Keratinocyte (primary cell): ENCODE data around the gene ADAM15. TPM values are rescaled to one million over a fixed set of nuclear protein-coding genes. Genes with fewer than 3 reads are reported as not detected.

Experiments
- DNase-seq: peaks from one replicate; pipeline ENCODE4 v3.0.0-alpha.2; 2011; ENCODE audit warnings: low read depth, missing footprints, low spot score
- FAIRE-seq: peaks from 2 replicates; lab custom pipeline; 2011; peaks lifted over from hg19 to GRCh38; lab: Jason Lieb, UNC
- H2AFZ ChIP-seq: 2 replicates; pipeline ENCODE4 v1.6.0; 2012; ENCODE audit warnings: low read length, control low read depth, inconsistent platforms; ENCODE audit not compliant: control insufficient read depth
- H3K27ac ChIP-seq: 2 replicates; pipeline ENCODE4 v1.5.1; 2011; ENCODE audit warnings: low read length; ENCODE audit not compliant: control insufficient read depth, insufficient read depth
- H3K27me3 ChIP-seq: 3 replicates; pipeline ENCODE4 v1.6.0; 2011; ENCODE audit warnings: low read length; ENCODE audit not compliant: control insufficient read depth, insufficient read depth; ENCODE audit errors: extremely low read depth
- H3K36me3 ChIP-seq, 2 experiments: 2 replicates in 1 of 2; 3 replicates in 1 of 2; pipeline ENCODE4 v1.5.1; 2011; ENCODE audit warnings: low read length in 2 of 2, mild to moderate bottlenecking in 1 of 2; ENCODE audit not compliant: control insufficient read depth in 2 of 2, insufficient read depth in 2 of 2; ENCODE audit errors: extremely low read depth in 1 of 2
- H3K4me1 ChIP-seq: 3 replicates; pipeline ENCODE4 v1.5.1; 2011; ENCODE audit warnings: low read length; ENCODE audit not compliant: control insufficient read depth, insufficient read depth; ENCODE audit errors: extremely low read depth
- H3K4me2 ChIP-seq: 3 replicates; pipeline ENCODE4 v1.6.0; 2011; ENCODE audit warnings: low read depth, low read length; ENCODE audit not compliant: control insufficient read depth, insufficient read depth; ENCODE audit errors: extremely low read depth
- H3K4me3 ChIP-seq, 3 experiments: fragments of 200-600 bp in 1 of 3; sonication (generic) in 1 of 3; 2 replicates in 2 of 3; 3 replicates in 1 of 3; pipeline ENCODE4 v1.5.1; 2011 to 2016; ENCODE audit warnings: low read length in 3 of 3, mild to moderate bottlenecking in 3 of 3, control low read depth in 2 of 3, inconsistent platforms in 1 of 3, low read depth in 1 of 3, mixed read lengths in 1 of 3, mixed run types in 1 of 3, moderate library complexity in 1 of 3; ENCODE audit not compliant: control insufficient read depth in 2 of 3, insufficient read depth in 2 of 3; ENCODE audit errors: extremely low read depth in 1 of 3
- H3K79me2 ChIP-seq: 2 replicates; pipeline ENCODE4 v1.6.0; 2012; ENCODE audit warnings: low read length; ENCODE audit not compliant: control insufficient read depth, insufficient read depth
- H3K9ac ChIP-seq: 3 replicates; pipeline ENCODE4 v1.6.0; 2011; ENCODE audit warnings: low read length; ENCODE audit not compliant: control insufficient read depth, insufficient read depth; ENCODE audit errors: extremely low read depth
- H3K9me1 ChIP-seq: 3 replicates; pipeline ENCODE4 v1.6.0; 2011; ENCODE audit warnings: low read length; ENCODE audit not compliant: control insufficient read depth, insufficient read depth; ENCODE audit errors: extremely low read depth
- H3K9me3 ChIP-seq: 2 replicates; pipeline ENCODE4 v1.5.1; 2012; ENCODE audit warnings: low read depth, low read length; ENCODE audit not compliant: control insufficient read depth
- H4K20me1 ChIP-seq: 3 replicates; pipeline ENCODE4 v1.6.0; 2011; ENCODE audit warnings: low read length; ENCODE audit not compliant: control insufficient read depth, insufficient read depth; ENCODE audit errors: extremely low read depth
- CTCF ChIP-seq, 3 experiments: IDR thresholded peaks in 1 of 3; conservative IDR thresholded peaks in 1 of 3; optimal IDR thresholded peaks in 1 of 3; 2 replicates in 2 of 3; 3 replicates in 1 of 3; pipeline versions ENCODE3 to v1.5.1; 2011; ENCODE audit warnings: low read length in 3 of 3, mild to moderate bottlenecking in 3 of 3, moderate library complexity in 2 of 3, control low read depth in 1 of 3, inconsistent platforms in 1 of 3; ENCODE audit not compliant: insufficient read depth in 2 of 3; ENCODE audit errors: extremely low read depth in 1 of 3
- EZH2 ChIP-seq: IDR thresholded peaks from one replicate; pipeline ENCODE4 v1.6.1; 2012; ENCODE audit warnings: inconsistent platforms, mild to moderate bottlenecking, low read length, moderate library complexity
- dilution Hi-C: fragments of 300-500 bp; cut with MboI; formaldehyde crosslinking; loops from one replicate; pipeline ENCODE4 v1.7.0; 2020; ENCODE audit warnings: low sequenced_read_pairs; ENCODE audit not compliant: extremely low pct_ligation_motif_present
- polyA plus RNA-seq, 5 experiments: library from polyadenylated mRNA; depleted of rRNA in 3 of 5; stranded (reverse) in 3 of 5; stranded (forward) in 1 of 5; unstranded in 1 of 5; fragments of >200 nt; gene quantifications; 1 replicate in 1 of 5; 2 replicates in 3 of 5; 3 replicates in 1 of 5; pipeline versions ENCODE4 v1.2.1 to v1.2.3, GENCODE V29; 2011 to 2012; ENCODE audit warnings: missing spikeins in 2 of 5, low read depth in 1 of 5, low replicate concordance in 1 of 5

ADAM15 gene
- polyA plus RNA-seq, 1 donor (not counting 4 experiments of a cell fraction or from before 2014, with no cell fraction given): 131 TPM

- Histone ChIP-seq H3K79me2 (no peaks in the 10 kb centered on the region), H2AFZ (no peak overlapping the region), H3K9me3 (no peaks in the 10 kb centered on the region), H3K9ac (no peak overlapping the region), H3K27ac (no peak overlapping the region), H3K9me1 (no peaks in the 10 kb centered on the region), H3K4me3 (no peak overlapping the region), H3K4me1 (peaks cover 9% of the 10 kb centered on the region), H3K27me3 (peaks cover 3% of the 10 kb centered on the region), H4K20me1 (no peaks in the 10 kb centered on the region), H3K36me3 (no peaks in the 10 kb centered on the region), H3K4me2 (no peak overlapping the region)
- dilution Hi-C loops: no loop called here
- DNase-seq (no peak), FAIRE-seq (no peak)
- no peak for TF ChIP-seq EZH2
- TF ChIP-seq CTCF (optimal IDR thresholded peaks at IDR 0.05 in 1 of 3, IDR thresholded peaks at IDR 0.05 in 1 of 3, conservative IDR thresholded peaks at IDR 0.05 in 1 of 3; ENCODE audit: extremely low read depth in 1 of 3, insufficient read depth in 2 of 3, low read length in 3 of 3): no peak
These were observed 41.0 kb downstream of the ADAM15 start for GRCh38 chr1:155092131-155092530.

GRCh38 chr1:155092641-155093040, 41.5 kb downstream of the ADAM15 start:
- H2AFZ ChIP-seq: no peak overlapping the region

More at GRCh38 chr1:155092641-155093040, 41.5 kb downstream of the ADAM15 start:
- Histone ChIP-seq H3K27me3 (peaks cover 3% of the 10 kb centered on the region), H3K9ac (no peak overlapping the region), H3K9me1 (no peaks in the 10 kb centered on the region), H3K9me3 (no peaks in the 10 kb centered on the region), H3K27ac (no peak overlapping the region), H3K4me3 (no peak overlapping the region), H4K20me1 (no peaks in the 10 kb centered on the region), H3K4me1 (peaks cover 9% of the 10 kb centered on the region), H3K4me2 (no peak overlapping the region), H3K36me3 (no peaks in the 10 kb centered on the region), H3K79me2 (no peaks in the 10 kb centered on the region)
- dilution Hi-C loops: no loop called here
- TF ChIP-seq EZH2: no peak
- no peak for TF ChIP-seq CTCF (optimal IDR thresholded peaks at IDR 0.05 in 1 of 3, IDR thresholded peaks at IDR 0.05 in 1 of 3, conservative IDR thresholded peaks at IDR 0.05 in 1 of 3; ENCODE audit: extremely low read depth in 1 of 3, insufficient read depth in 2 of 3, low read length in 3 of 3)
- FAIRE-seq: no peak
- DNase-seq: no peak
